ENCODE measurements around the gene DMAC2L. TPM values are rescaled to one million over a fixed set of nuclear protein-coding genes. Genes with fewer than 3 reads are reported as not detected.

Gene DMAC2L
- total RNA-seq, 1 experiment from 2014 or later: 15.4 TPM

- Histone ChIP-seq H3K36me3 (ENCODE audit: low read depth) (no peaks in the 10 kb centered on the region), H3K27ac (no peak overlapping the region), H4K20me1 (ENCODE audit: insufficient read depth) (no peaks in the 10 kb centered on the region), H2AFZ (no peak overlapping the region), H3K79me2 (ENCODE audit: low read depth) (no peaks in the 10 kb centered on the region), H3K9me3 (ENCODE audit: insufficient read depth, low read depth) (no peaks in the 10 kb centered on the region), H3K4me1 (replicated peaks; ENCODE audit: insufficient read depth) (no peaks in the 10 kb centered on the region; the same call in 1 of the 2 replicates), H3F3A (ENCODE audit: insufficient read depth, low read depth) (no peaks in the 10 kb centered on the region), H3K27me3 (ENCODE audit: insufficient read depth, low read depth) (no peaks in the 10 kb centered on the region), H3K9me2 (ENCODE audit: insufficient read depth) (no peaks in the 10 kb centered on the region), H3K4me2 (no peak overlapping the region), H3K4me3 (no peak overlapping the region)
- TF ChIP-seq CTCF (conservative IDR thresholded peaks at IDR 0.05) (no peak), EZH2 (IDR thresholded peaks at IDR 0.05; ENCODE audit: low read depth) (no peak)
- DNase-seq: no peak
- intact Hi-C loops (cut with micrococcal nuclease; ENCODE audit: unreplicated experiment): no loop called here
- BruUV-seq (replicated peaks): no TSS peak
- ChIA-PET POLR2A (ENCODE audit: unreplicated experiment) (no interaction called here), CTCF (no interaction called here)
Measured at GRCh38 chr14:50338587-50338986, 26.5 kb downstream of the DMAC2L start.

GRCh38 chr14:50339178-50339804 is 27.2 kb downstream of the DMAC2L start:
- no peaks in the 10 kb centered on the region for H3K36me3 ChIP-seq (ENCODE audit: low read depth)
- H3K79me2 ChIP-seq (ENCODE audit: low read depth): no peaks in the 10 kb centered on the region
- no peak overlapping the region for H3K27ac ChIP-seq
- no peaks in the 10 kb centered on the region for H3K9me2 ChIP-seq (ENCODE audit: insufficient read depth)
- no peak for TF ChIP-seq EZH2 (IDR thresholded peaks at IDR 0.05; ENCODE audit: low read depth)
- no peak for TF ChIP-seq CTCF (conservative IDR thresholded peaks at IDR 0.05)
- CTCF ChIA-PET: interaction anchor here (0.6 kb wide), 1 partner anchor 138 kb away, joined by 4 read pairs; no protein-coding TSS in a partner anchor
- H3K9me3 ChIP-seq (ENCODE audit: insufficient read depth, low read depth): no peaks in the 10 kb centered on the region
- H2AFZ ChIP-seq: no peak overlapping the region
- no peaks in the 10 kb centered on the region for H4K20me1 ChIP-seq (ENCODE audit: insufficient read depth)
- no peak for DNase-seq
- no TSS peak for BruUV-seq (replicated peaks)
- POLR2A ChIA-PET (ENCODE audit: unreplicated experiment): no interaction called here
- no peak overlapping the region for H3K4me3 ChIP-seq
- H3K4me1 ChIP-seq (replicated peaks; ENCODE audit: insufficient read depth): no peaks in the 10 kb centered on the region
- H3K27me3 ChIP-seq (ENCODE audit: insufficient read depth, low read depth): no peaks in the 10 kb centered on the region
- H3F3A ChIP-seq (ENCODE audit: insufficient read depth, low read depth): no peaks in the 10 kb centered on the region
- intact Hi-C loops (cut with micrococcal nuclease; ENCODE audit: unreplicated experiment): no loop called here
- no peak overlapping the region for H3K4me2 ChIP-seq

- H3K27me3 ChIP-seq (ENCODE audit: insufficient read depth, low read depth): no peaks in the 10 kb centered on the region
- H3K9me2 ChIP-seq (ENCODE audit: insufficient read depth): no peaks in the 10 kb centered on the region
- no peaks in the 10 kb centered on the region for H3F3A ChIP-seq (ENCODE audit: insufficient read depth, low read depth)
- no peak overlapping the region for H3K27ac ChIP-seq
- H3K9me3 ChIP-seq (ENCODE audit: insufficient read depth, low read depth): no peaks in the 10 kb centered on the region
- DNase-seq: no peak
- CTCF ChIA-PET: interaction anchor here (0.6 kb wide), 1 partner anchor 138 kb away, joined by 4 read pairs; no protein-coding TSS in a partner anchor
- H3K4me1 ChIP-seq (replicated peaks; ENCODE audit: insufficient read depth): no peaks in the 10 kb centered on the region
- H2AFZ ChIP-seq: no peak overlapping the region
- BruUV-seq (replicated peaks): no TSS peak
- no peaks in the 10 kb centered on the region for H3K79me2 ChIP-seq (ENCODE audit: low read depth)
- H3K4me3 ChIP-seq: no peak overlapping the region
- POLR2A ChIA-PET (ENCODE audit: unreplicated experiment): no interaction called here
- no peaks in the 10 kb centered on the region for H3K36me3 ChIP-seq (ENCODE audit: low read depth)
- TF ChIP-seq CTCF (conservative IDR thresholded peaks at IDR 0.05) (no peak), EZH2 (IDR thresholded peaks at IDR 0.05; ENCODE audit: low read depth) (no peak)
- intact Hi-C loops (cut with micrococcal nuclease; ENCODE audit: unreplicated experiment): loop anchor here (10.0 kb wide), 1 partner anchor 105 kb away; no protein-coding TSS in a partner anchor
- no peaks in the 10 kb centered on the region for H4K20me1 ChIP-seq (ENCODE audit: insufficient read depth)
- no peak overlapping the region for H3K4me2 ChIP-seq
Measured at GRCh38 chr14:50340045-50340444, 27.9 kb downstream of the DMAC2L start.
